Hepatic stellate cell (primary cell): ENCODE results near the gene WAC.
A peak's percentile ranks its signal among the peaks of the same experiment; 100 is the strongest.
"Not testable (repeated sequence)": the region's sequence is repeated elsewhere in the genome, so short reads cannot be mapped to it uniquely, and the experiment has no call there.

Experiments used
- DNase-seq: peaks from one replicate; pipeline ENCODE4 v3.0.0; 2011; ENCODE audit warnings: low spot score

WAC gene

DNA sequence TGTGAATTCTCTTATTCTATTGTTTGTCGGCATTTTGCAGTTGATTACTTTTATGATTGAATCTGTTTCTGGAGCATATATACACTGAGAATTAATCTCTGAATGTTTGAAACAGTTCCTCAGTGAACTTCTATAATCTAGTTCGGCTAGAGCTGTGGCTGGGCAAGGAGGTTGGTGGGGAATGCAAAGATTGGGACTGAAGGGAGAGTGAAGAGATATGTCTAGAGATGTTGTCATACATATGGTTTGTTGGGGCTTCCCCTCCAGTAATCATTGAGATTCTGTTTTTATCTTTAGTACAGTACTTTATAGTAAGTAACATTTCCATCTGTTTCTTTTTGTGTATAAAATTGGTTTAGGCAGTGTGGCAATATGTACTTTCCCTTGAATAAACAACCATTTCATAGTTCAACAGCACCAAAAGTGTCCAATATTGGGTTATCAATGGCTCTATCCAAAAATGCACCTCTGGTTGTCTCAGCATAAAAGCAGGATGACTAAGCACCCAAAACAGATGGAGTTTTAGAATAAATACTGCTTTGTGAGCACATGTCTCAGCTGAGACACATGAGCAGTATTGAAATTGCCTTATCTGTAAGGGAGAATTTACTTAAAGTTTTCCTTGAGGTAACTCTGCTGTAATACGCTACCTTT lies 36.7 kb downstream of the WAC start:
- DNase-seq: peak; percentile 15

DNA sequence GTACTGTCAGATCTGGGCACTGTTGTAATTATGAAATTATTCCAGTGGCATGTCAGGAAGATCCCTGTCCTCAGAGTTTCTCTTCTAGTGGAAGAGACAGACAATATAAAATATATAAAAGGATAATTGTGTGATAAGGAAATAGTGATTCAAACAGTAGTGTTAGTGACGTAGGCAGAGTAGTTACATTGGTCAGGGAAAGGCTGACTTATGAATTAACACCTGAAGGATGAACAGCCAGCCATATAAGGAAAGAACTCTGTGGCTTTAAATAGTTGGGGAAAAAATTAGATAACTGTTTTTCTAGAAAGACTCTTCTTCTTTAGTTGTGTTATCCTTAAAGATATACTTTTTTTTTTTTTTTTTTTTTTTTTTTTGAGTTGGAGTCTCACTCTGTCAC lies 37.7 kb downstream of the WAC start:
- no peak for DNase-seq

DNA sequence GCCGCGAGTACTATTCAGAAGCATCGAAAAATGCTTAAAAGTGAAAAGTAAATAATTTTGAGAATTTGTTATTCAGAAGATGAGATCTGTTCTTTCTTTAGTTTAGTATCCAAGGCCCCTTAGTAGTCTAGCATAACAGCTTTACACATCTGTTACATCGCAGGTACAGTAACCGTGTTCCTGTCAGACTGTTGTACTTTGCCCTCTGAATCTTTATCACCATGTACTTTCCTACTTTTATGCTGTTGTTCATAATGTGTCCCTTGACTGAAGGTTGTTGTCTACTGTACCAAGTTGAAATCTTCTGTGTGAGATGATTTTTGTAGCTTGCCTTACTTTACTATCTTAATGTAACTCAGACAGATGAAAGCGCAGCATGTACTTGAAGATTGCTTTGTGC lies 38.3 kb downstream of the WAC start:
- no peak for DNase-seq

DNA sequence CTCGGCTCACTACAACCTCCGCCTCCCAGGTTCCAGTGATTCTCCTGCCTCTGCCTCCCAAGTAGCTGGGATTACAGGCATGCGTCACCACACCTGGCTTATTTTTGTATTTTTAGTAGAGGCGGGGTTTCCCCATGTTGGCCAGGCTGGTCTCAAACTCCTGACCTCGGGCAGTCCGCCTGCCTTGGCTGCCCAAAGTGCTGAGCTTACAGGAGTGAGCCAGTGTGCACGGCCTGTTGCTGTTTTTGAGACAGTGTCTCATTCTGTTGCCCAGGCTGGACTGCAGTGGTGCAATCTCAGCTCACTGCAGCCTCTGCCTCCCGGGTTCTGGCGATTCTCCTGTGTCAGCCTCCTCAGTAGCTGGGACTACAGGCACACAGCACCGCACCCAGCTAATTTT lies 41.3 kb downstream of the WAC start:
- DNase-seq: not testable (repeated sequence)

DNA sequence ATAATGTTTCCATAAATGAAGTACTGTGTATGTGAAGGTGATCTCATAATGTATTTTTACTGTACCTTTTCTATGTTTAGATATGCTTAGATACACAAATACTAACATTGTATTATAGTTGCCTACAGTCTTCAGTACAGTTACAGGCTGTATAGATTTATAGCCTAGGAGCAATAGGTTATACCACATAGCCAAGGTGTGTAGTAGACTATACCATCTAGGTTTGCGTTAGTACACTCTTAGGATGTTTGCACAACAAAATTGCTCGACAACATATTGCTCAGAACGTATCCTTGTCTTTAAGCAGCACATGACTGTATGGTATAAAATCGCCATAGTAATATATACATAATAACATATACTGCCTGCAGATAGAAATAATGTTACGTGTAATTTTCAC lies 42.9 kb downstream of the WAC start:
- no peak for DNase-seq

DNA sequence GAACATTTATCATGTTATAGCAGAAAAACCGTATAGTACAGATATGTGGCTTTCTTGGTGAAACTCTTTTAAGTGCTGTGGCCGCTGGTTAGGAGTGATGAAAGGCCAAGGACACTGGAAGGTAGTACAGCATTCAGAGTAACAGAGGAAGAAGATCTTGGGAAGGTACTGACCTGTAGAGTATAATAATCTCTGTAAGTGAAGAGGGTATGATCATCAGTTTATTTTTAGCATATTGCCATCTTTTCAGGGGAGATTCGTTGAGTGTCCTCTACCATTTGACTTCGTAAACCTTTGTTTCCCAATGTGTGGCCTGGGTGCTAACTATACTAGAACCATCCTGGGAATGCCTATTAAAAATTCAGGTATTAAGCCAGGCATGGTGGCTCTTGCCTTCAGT lies 44.6 kb downstream of the WAC start:
- DNase-seq: no peak

DNA sequence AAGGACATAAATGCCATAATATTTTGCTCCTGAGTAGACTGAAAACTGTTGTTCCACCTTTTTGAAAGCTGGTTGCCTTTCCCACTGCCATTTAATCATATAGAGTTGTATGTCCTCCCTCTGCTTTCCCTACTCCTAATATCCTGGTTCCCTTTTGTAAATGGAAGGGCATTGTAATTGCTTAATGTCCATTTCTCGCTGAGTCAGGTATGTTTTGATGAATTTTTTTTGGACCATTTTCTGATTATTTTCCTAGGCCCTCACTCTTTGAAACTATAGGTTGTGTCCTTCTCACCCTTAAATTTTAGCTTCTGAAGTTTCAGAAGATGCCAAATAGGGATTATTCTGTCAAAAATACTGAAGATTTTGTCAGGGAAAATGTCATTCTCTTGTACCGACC lies 45.5 kb downstream of the WAC start:
- no peak for DNase-seq

DNA sequence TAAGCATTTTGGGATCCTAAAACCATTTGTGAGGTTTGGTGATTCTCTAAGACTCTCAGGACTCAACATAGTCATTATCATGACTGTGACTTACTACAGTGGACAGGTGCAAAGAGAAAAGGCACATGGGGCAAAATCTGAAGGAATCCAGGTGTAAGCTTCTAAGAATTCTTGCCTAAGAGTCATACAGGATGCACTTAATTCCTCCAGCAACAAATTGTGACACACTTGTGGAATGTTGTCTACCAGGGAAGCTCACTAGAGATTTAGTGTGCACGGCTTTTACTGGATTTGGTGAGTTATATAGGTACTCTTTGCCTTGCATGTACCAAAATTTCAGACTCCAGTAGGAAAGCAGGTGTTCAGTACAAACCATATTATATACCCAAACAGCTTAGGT lies 47.9 kb downstream of the WAC start:
- no peak for DNase-seq

DNA sequence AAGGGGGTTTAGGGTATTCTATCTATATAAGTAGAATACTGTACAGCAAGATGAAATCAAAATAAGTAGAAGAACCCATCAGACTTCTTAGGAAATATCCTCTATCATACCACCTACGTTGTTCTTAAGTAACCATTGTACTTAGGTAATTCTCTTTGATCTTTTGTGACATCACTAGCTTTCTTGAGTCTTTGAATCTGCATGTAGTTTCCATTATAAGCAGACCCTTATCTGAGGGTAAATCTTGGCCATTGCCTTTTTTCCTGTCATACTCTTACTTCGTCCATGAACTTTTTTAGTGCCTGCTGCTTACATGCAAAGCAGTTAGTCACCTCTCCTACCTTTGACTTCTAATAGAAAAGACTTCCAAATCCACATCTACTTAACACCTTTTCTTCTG lies 49.0 kb downstream of the WAC start:
- DNase-seq: no peak

DNA sequence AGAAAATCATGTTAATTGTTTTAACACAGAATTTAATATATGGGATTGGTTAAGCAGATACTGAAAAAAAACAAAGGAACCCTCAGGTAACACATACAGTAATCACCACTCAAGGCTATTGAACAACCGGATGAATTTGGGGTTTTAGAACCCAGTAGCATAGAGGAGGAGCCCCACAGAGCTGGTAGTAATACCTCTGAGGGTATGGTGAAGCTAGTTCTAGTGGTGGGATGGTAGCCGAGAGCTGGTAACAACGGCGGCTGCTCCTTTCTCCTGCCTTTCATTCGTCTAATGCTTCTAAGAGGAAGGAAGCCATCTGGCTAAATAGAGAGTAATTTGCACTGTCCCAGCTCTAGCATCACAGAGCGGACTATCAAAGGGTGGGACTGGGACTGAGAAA lies 52.2 kb downstream of the WAC start:
- no peak for DNase-seq

DNA sequence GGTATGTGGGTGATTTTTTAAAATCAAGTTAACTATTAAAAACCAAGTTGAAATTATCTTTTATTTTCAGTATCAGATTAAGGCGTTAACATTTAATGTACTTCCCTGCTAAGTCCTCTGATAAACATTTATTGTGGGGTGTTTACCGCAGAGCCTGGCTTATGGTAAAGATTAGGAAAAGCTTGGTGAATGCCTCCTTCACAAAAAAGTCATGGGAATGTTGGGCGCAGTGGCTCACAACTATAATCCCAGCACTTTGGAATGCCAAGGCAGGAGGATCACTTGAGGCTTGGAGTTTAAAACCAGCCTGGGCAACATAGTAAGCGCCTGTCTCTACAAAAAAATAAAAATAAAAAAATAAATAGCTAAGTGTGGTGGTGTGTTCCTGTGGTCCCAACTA lies 53.3 kb downstream of the WAC start:
- no peak for DNase-seq

DNA sequence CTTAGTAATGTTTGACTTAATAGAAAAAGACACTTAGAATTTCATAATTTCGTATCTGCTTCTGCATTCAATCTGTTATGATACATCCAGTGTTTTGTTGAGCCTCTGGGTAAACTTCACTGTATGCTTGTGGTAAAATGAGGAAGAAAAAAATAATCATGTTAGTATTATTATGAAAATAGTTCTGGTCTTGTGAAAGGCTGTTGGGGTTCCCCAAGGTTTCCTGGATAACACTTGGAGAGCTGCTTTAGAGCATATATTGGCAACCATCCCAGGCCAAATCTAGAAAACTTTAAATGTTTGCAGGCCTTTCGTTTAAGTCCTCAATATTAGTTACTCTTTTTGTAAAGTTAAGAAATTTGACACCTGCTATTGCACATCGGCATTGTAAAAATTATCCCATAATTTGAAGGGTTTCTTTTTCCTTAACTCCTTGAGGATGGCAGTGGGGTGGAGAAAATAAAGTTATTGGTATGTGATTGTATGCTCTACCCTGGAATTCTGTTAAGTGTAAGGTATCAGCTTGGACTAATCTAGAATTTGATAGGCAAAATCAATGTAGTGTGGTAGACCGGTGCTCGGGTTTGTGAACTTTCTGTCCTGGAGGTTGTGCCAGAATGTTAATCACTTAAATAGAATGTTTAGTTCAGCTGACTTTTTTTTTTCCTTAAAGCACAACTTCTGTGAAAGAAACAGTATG lies 54.5 kb downstream of the WAC start:
- no peak for DNase-seq

DNA sequence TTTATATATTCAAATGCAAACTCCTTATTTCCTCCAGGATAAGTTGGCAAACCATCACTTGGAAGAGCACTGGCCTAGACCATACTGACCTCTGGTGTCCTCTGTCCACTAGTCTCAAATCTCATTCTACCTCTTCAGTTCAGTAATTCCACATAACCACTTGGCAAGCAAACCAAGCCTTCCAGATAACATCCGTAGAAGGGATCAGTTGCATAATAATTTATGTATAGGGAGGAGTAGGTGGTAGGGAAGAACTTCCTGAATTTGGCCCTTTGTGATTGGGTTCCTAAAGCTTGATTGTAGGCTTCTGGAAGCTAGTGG lies 55.0 kb downstream of the WAC start:
- DNase-seq: no peak

DNA sequence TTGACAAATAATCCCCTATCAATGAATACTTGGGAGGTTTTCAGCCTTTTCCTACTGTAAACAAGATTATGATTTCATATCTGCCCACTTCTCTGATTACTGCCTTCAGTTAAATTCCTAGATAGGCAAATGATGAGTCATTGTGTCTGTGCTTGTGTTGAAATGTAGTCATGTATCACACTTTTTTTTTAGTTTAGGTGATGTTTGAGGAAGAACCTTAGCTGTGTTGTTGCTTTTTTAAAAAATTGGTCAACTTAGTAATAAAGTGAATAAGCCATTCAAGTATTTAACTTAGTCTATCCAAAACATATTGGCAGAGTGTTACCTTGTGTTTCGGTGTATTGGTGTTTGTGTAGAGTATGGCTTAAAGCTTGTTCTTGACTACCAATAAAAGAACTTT lies 60.0 kb downstream of the WAC start:
- peak; percentile 29 for DNase-seq

DNA sequence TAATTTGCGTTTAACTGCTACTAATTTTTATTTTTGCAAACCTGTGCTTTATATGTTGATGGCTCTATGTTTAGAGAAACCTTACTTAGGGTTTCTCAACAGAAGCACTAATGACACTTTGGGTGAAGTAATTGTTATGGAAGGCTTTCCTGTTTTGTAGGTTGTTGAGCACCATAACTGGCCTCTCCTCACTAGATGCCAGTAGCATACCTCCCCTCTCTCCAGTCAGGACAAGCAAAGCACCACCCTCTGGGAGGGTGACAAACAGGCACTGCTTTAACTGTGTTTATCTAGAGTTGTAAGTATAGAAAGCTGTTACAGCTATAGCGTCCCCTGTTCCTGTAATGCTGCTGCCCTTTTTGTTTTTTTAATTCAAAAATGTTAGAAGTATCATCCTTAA lies 60.9 kb downstream of the WAC start:
- DNase-seq: no peak

DNA sequence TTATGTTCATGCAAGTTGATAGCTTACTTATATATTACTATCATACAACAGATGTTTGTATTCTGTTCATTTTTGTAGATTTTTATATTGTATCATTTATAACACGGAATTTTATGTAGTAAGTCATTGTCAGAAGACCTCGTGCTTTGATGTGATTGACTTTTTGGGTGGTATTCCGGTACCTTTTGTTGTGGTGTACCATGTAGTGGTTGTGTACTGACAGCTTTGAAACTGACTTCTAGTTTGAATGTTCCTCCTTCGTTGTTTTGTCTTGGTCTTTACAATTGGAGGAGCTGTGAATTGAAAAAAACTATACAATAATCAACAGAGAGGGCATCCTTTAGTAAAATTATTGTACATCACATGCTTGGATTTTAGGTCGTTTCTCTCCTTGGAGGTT lies 61.5 kb downstream of the WAC start:
- no peak for DNase-seq

DNA sequence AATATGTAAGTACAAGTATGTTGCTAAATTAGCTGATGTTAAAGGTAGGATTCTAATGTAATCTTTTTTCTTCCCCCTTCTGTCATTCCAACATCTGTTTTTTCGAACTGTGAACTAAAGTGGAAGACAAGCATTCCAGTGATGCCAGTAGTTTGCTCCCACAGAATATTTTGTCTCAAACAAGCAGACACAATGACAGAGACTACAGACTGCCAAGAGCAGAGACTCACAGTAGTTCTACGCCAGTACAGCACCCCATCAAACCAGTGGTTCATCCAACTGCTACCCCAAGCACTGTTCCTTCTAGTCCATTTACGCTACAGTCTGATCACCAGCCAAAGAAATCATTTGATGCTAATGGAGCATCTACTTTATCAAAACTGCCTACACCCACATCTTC lies 62.7 kb downstream of the WAC start:
- no peak for DNase-seq

DNA sequence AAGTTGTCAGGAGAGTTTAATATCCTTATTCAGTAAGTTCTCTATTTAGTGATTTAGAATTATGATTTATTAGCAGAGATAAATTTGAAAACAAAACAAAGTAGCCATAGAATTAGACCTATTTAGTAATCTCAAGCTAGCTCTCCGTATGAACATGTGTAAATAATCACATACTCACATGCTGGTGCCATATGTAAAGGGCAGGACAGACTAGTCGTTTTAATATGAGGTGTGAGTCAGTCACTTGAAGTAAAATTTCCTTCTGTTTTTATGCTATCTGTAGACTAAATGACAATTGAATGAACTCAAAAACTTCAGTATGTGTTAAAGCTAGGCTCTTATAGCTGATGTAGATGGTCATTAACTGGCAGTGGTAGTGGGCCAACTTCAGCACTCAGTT lies 67.1 kb downstream of the WAC start:
- no peak for DNase-seq

DNA sequence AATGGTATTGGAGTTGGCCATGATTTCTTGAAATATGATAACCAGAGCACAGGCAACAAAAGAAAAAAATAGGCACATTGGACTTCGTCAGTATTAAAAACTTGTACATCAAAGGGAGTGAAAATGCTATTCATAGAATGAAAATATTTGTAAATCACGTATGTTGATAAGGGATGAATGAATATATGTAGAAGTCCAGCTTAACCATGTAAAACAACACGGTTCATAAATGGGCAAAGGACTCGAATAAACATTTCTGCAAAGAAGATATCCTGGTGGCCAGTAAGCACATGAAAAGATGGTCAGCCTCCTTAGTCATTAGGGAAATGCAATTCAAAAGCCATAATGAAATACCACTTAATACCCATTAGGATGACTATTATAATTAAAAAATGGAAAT lies 68.1 kb downstream of the WAC start:
- DNase-seq: no peak

DNA sequence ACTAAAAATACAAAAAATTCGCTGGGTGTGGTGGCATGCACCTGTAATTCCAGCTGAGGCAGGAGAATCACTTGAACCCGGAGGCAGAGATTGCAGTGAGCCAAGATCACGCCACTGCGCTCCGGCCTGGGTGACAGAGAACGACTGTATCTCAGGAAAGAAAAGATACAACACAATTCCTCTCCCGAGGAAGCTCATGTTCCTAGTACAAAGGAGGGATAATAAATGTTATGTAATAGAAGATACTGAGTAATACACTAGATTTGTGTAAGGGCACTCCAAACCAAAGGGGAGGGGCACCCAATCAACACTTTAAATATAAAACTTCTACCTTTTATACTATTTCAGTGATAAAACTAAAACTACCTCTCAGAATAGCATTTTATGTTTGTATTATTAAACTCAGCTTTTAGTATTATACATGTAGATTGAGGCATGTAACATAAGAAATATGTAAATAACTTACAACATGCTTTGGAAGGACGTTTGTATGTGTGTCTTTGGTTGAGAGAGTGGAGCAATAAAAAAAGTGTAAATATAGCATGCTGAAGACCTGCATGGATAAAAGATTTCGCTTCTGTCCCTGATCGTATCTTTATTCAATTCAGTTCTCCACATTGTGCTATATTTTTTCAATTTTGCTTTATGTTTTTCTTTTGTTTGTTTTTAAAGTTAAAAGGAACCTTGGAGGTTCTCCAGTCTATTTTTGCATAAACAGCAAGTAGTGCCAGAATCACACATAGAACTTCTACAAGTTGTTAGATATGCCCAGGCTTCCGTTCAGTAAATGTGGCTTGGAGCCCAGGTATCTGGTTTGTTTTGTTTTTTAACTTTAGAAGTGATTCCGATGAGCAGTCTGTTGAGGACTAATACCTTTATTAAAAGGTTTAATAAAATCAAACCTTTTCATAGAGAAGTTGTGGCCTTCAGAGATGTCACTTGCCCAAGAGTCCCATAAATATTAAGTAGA lies 71.9 kb downstream of the WAC start:
- no peak for DNase-seq

DNA sequence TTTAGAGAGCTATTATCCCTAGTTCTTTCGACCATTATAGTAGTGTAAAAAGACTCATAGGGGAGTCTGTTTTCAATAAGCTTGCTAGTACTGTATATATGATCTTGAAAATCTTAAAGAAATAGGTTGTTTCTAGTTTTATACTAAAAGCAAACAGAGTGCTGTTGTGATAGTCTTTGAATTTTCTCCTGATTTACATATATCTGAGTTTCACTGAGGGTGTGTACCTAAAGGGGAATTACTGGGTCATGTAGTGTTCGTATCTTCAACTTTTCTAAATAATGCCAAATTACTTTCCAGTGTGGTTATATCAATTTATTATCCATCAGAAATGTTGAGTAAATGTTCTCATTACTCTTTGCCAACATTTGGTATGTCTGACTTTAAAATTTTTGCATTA lies 73.7 kb downstream of the WAC start:
- DNase-seq: no peak

DNA sequence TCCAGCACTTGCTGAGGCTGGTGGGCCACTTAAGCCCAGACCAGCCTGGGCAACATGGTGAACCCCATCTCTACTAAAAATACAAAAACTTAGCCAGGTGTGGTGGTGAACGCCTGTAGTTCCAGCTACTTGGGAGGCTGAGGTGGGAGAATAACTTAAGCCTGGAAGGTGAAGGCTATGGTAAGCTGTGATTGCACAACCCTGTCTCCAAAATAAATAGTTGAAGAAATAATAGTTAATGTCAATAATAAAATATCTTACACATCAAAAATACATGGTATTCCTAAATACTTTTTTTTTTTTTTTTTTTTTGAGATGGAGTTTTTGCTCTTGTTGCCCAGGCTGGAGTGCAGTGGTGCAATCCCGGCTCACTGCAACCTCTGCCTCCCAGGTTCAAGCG lies 76.7 kb downstream of the WAC start:
- DNase-seq: not testable (repeated sequence)

DNA sequence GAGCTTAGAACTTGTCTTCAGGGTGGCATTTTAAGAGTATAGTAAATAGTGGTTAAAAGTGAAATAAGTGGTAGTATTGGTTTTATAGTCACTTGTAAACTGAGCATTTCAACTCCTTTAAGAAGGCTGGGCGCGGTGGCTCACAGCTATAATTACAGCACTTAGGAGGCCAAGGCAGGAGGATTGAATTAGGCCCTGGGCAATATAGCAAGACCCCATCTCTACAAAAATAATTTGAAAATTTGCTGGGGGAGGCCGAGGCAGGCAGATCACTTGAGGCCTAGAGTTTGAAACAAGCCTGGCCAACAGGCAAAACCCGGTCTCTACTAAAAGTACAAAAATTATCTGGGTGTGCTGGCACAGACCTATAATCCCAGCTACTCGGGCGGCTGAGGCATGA lies 80.0 kb downstream of the WAC start:
- DNase-seq: no peak
